Measurements from ENCODE around the gene TUBB3.
"Not testable (repeated sequence)": the region's sequence is repeated elsewhere in the genome, so short reads cannot be mapped to it uniquely, and the experiment has no call there.

TUBB3 gene

DNA sequence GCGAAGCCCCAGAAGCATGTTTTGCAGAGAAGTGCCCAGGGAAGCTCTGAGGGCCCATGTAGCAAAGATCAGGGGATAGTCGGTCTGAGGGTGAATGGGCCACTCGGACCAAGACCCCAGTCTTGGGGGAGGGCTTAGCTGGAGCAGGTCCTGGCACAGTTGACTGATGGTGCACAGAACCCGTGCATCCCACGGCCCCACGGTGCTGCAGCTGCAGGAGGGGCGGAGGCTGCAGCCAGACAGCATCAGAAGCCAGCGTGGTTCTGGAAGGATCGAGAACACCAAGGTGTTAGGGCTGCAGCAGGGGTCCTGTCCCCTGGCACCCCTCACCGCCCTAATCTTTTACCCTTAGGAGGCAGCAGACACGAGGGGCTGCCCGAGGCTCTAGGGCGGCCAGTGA is 11.0 kb upstream of the TUBB3 start:
- Histone ChIP-seq H3K4me2 (no peak overlapping the region), H3K27ac (no peak overlapping the region), H3K36me3 (ENCODE audit: insufficient read depth) (no peaks in the 10 kb centered on the region), H3K4me1 (ENCODE audit: low read depth, poor library complexity, severe bottlenecking) (peaks cover 15% of the 10 kb centered on the region), H3K27me3 (ENCODE audit: insufficient read depth, low read depth) (no peaks in the 10 kb centered on the region), H3K9ac (no peak overlapping the region), H3K79me2 (ENCODE audit: insufficient read depth, low read depth) (no peaks in the 10 kb centered on the region), H2AFZ (ENCODE audit: low read depth) (no peak overlapping the region), H4K20me1 (ENCODE audit: insufficient read depth) (no peaks in the 10 kb centered on the region), H3K4me3 (IDR thresholded peaks at IDR 0.05; ENCODE audit: insufficient read depth, low read depth, low read length) (no peak overlapping the region)
- TF ChIP-seq, protein P1, sequence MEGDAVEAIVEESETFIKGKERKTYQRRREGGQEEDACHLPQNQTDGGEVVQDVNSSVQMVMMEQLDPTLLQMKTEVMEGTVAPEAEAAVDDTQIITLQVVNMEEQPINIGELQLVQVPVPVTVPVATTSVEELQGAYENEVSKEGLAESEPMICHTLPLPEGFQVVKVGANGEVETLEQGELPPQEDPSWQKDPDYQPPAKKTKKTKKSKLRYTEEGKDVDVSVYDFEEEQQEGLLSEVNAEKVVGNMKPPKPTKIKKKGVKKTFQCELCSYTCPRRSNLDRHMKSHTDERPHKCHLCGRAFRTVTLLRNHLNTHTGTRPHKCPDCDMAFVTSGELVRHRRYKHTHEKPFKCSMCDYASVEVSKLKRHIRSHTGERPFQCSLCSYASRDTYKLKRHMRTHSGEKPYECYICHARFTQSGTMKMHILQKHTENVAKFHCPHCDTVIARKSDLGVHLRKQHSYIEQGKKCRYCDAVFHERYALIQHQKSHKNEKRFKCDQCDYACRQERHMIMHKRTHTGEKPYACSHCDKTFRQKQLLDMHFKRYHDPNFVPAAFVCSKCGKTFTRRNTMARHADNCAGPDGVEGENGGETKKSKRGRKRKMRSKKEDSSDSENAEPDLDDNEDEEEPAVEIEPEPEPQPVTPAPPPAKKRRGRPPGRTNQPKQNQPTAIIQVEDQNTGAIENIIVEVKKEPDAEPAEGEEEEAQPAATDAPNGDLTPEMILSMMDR (conservative IDR thresholded peaks at IDR 0.05; ENCODE audit: low read depth, low read length), result no peak

DNA sequence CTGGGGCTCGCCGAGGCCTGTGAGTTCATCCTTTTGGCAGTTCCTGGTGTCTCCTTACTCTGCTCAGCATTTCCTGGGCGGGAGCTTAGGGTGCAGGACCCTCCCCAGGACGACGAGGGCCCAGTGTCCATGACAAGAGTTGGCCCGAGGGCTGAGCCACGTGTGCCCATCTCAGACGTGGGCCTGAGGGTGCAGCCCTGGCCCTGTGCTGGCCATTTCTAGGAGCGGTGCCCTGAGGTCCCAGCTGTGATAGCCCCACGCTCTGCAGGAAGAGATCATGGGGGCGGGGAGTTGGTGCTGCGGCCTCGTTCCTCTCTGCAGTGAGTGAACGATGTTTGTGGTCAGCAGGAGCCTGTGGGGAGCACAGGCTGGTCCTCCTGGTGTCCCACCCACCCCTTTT is 10.5 kb upstream of the TUBB3 start:
- Histone ChIP-seq H3K4me2 (no peak overlapping the region), H2AFZ (ENCODE audit: low read depth) (no peak overlapping the region), H3K4me3 (IDR thresholded peaks at IDR 0.05; ENCODE audit: insufficient read depth, low read depth, low read length) (no peak overlapping the region), H3K9ac (no peak overlapping the region), H4K20me1 (ENCODE audit: insufficient read depth) (no peaks in the 10 kb centered on the region), H3K36me3 (ENCODE audit: insufficient read depth) (no peaks in the 10 kb centered on the region), H3K79me2 (ENCODE audit: insufficient read depth, low read depth) (no peaks in the 10 kb centered on the region), H3K27me3 (ENCODE audit: insufficient read depth, low read depth) (no peaks in the 10 kb centered on the region), H3K27ac (no peak overlapping the region), H3K4me1 (ENCODE audit: low read depth, poor library complexity, severe bottlenecking) (peaks cover 19% of the 10 kb centered on the region)
- TF ChIP-seq, protein P1 (conservative IDR thresholded peaks at IDR 0.05; ENCODE audit: low read depth, low read length), result no peak

DNA sequence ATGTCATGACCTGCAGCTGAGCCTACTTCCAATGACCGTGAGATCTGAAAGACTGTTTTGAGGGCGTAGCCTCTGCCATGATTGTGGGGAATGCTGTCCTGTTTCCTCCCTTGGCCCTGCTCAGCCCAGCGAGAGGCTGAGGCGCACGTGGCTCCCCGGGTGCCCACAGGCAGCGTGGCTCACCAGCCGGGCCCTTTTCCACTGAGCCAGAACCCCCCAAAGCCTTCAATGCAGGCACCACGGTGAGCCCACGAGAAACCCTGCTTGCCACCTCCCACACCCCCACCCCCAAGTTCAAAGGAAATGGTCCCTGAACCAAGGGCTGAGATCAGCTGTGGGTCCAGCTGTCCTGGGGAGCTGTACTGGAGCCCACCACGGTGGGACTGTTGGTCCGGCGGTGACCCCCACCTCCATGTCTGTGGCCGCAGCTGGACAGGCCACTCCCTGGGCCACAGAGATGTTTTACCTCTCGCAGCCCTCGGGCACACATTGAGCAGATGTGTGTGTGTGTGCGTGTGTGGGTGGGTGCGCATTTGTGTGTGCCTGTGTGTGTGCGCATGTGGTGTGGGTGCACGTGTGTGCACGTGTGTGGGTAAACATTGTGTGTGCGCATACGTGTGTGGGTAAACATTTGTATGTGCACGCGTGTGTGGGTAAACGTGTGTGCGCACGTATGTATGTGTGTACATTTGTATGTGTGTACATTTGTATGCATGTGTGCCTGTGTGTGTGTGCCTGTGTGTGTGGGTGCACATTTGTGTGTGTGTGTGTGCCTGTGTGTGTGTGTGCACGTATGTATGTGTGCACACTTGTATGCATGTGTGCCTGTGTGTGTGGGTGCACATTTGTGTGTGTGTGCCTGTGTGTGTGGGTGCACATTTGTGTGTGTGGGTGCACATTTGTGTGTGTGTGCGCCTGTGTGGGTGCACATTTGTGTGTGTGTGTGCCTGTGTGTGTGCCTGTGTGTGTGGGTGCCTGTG is 9.4 kb upstream of the TUBB3 start:
- H3K79me2 ChIP-seq (ENCODE audit: insufficient read depth, low read depth), result no peaks in the 10 kb centered on the region
- no peak overlapping the region for H3K9ac ChIP-seq
- no peaks in the 10 kb centered on the region for H4K20me1 ChIP-seq (ENCODE audit: insufficient read depth)
- H2AFZ ChIP-seq (ENCODE audit: low read depth), result no peak overlapping the region
- no peak overlapping the region for H3K4me3 ChIP-seq (IDR thresholded peaks at IDR 0.05; ENCODE audit: insufficient read depth, low read depth, low read length)
- TF ChIP-seq, protein P1 (conservative IDR thresholded peaks at IDR 0.05; ENCODE audit: low read depth, low read length), result no peak
- H3K4me1 ChIP-seq (ENCODE audit: low read depth, poor library complexity, severe bottlenecking), result peaks cover 29% of the 10 kb centered on the region
- H3K27ac ChIP-seq, result no peak overlapping the region
- H3K27me3 ChIP-seq (ENCODE audit: insufficient read depth, low read depth), result no peaks in the 10 kb centered on the region
- H3K36me3 ChIP-seq (ENCODE audit: insufficient read depth), result no peaks in the 10 kb centered on the region
- no peak overlapping the region for H3K4me2 ChIP-seq

DNA sequence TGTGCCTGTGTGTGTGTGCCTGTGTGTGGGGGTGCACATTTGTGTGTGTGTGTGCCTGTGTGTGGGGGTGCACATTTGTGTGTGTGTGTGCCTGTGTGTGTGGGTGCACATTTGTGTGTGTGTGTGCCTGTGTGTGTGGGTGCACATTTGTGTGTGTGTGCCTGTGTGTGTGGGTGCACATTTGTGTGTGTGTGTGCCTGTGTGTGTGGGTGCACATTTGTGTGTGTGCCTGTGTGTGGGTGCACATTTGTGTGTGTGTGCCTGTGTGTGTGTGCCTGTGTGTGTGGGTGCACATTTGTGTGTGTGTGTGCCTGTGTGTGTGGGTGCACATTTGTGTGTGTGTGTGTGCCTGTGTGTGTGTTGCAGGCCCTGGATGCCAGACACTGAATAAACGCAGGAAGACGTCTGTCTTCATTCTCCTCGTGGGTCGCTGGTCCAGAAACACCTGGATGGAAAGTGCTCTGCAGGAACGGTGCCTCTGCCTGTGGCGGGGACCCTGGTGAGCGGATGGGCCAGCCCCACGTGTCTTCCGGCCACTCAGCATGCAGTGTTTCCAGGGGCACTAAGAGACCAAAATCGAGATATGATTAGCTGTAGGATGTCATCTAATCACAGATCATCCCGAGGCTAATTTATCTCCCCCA is 8.4 kb upstream of the TUBB3 start:
- H3K27me3 ChIP-seq (ENCODE audit: insufficient read depth, low read depth); H3K27ac ChIP-seq; H3K9ac ChIP-seq; H4K20me1 ChIP-seq (ENCODE audit: insufficient read depth); H3K36me3 ChIP-seq (ENCODE audit: insufficient read depth); H3K4me2 ChIP-seq; H3K79me2 ChIP-seq (ENCODE audit: insufficient read depth, low read depth); H3K4me3 ChIP-seq (IDR thresholded peaks at IDR 0.05; ENCODE audit: insufficient read depth, low read depth, low read length); H2AFZ ChIP-seq (ENCODE audit: low read depth): not testable (repeated sequence)
- H3K4me1 ChIP-seq (ENCODE audit: low read depth, poor library complexity, severe bottlenecking), result peaks cover 33% of the 10 kb centered on the region
